Activated CD4-positive, alpha-beta memory T cell treated with anti-CD3 and anti-CD28 coated beads, Interleukin-2, amount 10 ng/mL, durations not matched to agents 7 days and 5 days (primary cell): ENCODE data around the gene DISP3. TPM values are rescaled to one million over a fixed set of nuclear protein-coding genes. Genes with fewer than 3 reads are reported as not detected.

Experiments used
- CTCF ChIA-PET: fragments of 350-600 bp; sonication (Branson Sonifier 250); formaldehyde crosslinking; loops from one replicate; lab custom pipeline; 2021; ENCODE audit warnings: antibody characterized with exemption, inconsistent platforms; lab: Charles Lee
- POLR2A ChIA-PET: fragments of 350-600 bp; sonication (Branson Sonifier 250); formaldehyde crosslinking; loops from one replicate; lab custom pipeline; 2021; ENCODE audit warnings: antibody characterized with exemption; lab: Charles Lee
- DNase-seq: peaks from one replicate; pipeline ENCODE4 v3.0.0-alpha.2; 2020
- H3K27ac Mint-ChIP-seq: one replicate; pipeline ENCODE4 v1.8.0; 2021; ENCODE audit warnings: mild to moderate bottlenecking, mixed read lengths
- H3K27me3 Mint-ChIP-seq: one replicate; pipeline ENCODE4 v1.8.0; 2021; ENCODE audit warnings: mixed read lengths
- H3K36me3 Mint-ChIP-seq: one replicate; pipeline ENCODE4 v1.8.0; 2021; ENCODE audit warnings: low read depth, mixed read lengths
- H3K4me1 Mint-ChIP-seq: one replicate; pipeline ENCODE4 v1.8.0; 2021; ENCODE audit warnings: mixed read lengths
- H3K4me3 Mint-ChIP-seq: one replicate; pipeline ENCODE4 v1.8.0; 2021; ENCODE audit warnings: mild to moderate bottlenecking, mixed read lengths
- H3K9me3 Mint-ChIP-seq: one replicate; pipeline ENCODE4 v1.8.0; 2021; ENCODE audit warnings: mixed read lengths
- total RNA-seq, 2 experiments: library from RNA; stranded (reverse); gene quantifications; one replicate each; pipeline ENCODE4 v1.2.3, GENCODE V29; 2021

DISP3 gene
- total RNA-seq, 2 experiments from 2014 or later, result 0.18 to 0.38 TPM

GRCh38 chr1:11518791-11519628 is 40.1 kb downstream of the DISP3 start:
- no peaks in the 10 kb centered on the region for H3K27me3 Mint-ChIP-seq
- no peak overlapping the region for H3K4me3 Mint-ChIP-seq
- no peaks in the 10 kb centered on the region for H3K4me1 Mint-ChIP-seq
- ChIA-PET CTCF (no interaction called here), POLR2A (no interaction called here)
- no peak overlapping the region for H3K27ac Mint-ChIP-seq
- H3K36me3 Mint-ChIP-seq, result no peaks in the 10 kb centered on the region
- no peaks in the 10 kb centered on the region for H3K9me3 Mint-ChIP-seq
- no peak for DNase-seq

- Mint-ChIP-seq H3K36me3 (no peaks in the 10 kb centered on the region), H3K9me3 (no peaks in the 10 kb centered on the region), H3K4me3 (no peak overlapping the region), H3K27me3 (no peaks in the 10 kb centered on the region), H3K27ac (no peak overlapping the region), H3K4me1 (no peaks in the 10 kb centered on the region)
- POLR2A ChIA-PET, result no interaction called here
- CTCF ChIA-PET, result no interaction called here
- DNase-seq, result no peak
These were observed 40.7 kb downstream of the DISP3 start for GRCh38 chr1:11519629-11520031.

GRCh38 chr1:11520531-11521233 is 41.7 kb downstream of the DISP3 start:
- no peak overlapping the region for H3K4me3 Mint-ChIP-seq
- H3K27ac Mint-ChIP-seq, result no peak overlapping the region
- no peaks in the 10 kb centered on the region for H3K9me3 Mint-ChIP-seq
- ChIA-PET POLR2A (no interaction called here), CTCF (no interaction called here)
- H3K4me1 Mint-ChIP-seq, result no peaks in the 10 kb centered on the region
- DNase-seq, result no peak
- no peaks in the 10 kb centered on the region for H3K27me3 Mint-ChIP-seq
- H3K36me3 Mint-ChIP-seq, result no peaks in the 10 kb centered on the region

- no peak for DNase-seq
- Mint-ChIP-seq H3K27me3 (no peaks in the 10 kb centered on the region), H3K36me3 (no peaks in the 10 kb centered on the region), H3K4me3 (no peak overlapping the region), H3K9me3 (no peaks in the 10 kb centered on the region), H3K4me1 (no peaks in the 10 kb centered on the region), H3K27ac (no peak overlapping the region)
- POLR2A ChIA-PET, result no interaction called here
- CTCF ChIA-PET, result no interaction called here
These were observed 42.8 kb downstream of the DISP3 start for GRCh38 chr1:11521582-11522399.

DNA sequence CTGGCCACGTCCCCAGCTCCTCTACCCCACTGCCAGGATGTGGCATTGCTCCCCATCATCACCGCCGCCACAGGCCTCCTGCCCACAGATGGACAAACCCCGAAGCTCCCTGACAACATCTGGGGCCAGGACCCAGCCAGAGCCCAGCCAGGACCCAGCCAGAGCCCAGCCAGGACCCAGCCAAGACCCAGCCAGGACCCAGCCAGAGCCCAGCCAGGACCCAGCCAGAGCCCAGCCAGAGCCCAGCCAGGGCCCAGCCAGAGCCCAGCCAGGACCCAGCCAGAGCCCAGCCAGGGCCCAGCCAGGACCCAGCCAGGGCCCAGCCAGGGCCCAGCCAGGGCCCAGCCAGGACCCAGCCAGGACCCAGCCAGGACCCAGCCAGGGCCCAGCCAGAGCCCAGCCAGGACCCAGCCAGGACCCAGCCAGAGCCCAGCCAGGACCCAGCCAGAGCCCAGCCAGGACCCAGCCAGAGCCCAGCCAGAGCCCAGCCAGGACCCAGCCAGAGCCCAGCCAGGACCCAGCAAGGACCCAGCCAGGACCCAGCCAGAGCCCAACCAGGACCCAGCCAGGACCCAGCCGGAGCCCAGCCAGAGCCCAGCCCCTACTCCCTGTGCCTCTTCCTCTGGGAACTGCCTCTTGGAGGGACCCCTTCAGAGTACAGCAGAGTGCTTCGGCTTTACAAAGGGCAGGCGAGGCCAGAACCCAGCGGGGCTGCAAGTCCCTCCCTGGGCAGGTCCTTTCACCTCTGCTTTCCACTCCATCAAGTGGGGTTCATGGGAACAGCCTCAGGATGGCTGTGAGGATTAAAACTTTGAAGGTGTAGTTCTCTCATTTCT is 43.7 kb downstream of the DISP3 start:
- H3K4me3 Mint-ChIP-seq, result no peak overlapping the region
- DNase-seq, result no peak
- POLR2A ChIA-PET, result no interaction called here
- H3K4me1 Mint-ChIP-seq, result no peaks in the 10 kb centered on the region
- H3K36me3 Mint-ChIP-seq, result no peaks in the 10 kb centered on the region
- no peaks in the 10 kb centered on the region for H3K9me3 Mint-ChIP-seq
- H3K27ac Mint-ChIP-seq, result no peak overlapping the region
- no peaks in the 10 kb centered on the region for H3K27me3 Mint-ChIP-seq
- CTCF ChIA-PET, result no interaction called here

- CTCF ChIA-PET, result no interaction called here
- no peak overlapping the region for H3K4me3 Mint-ChIP-seq
- no peak for DNase-seq
- H3K27ac Mint-ChIP-seq, result no peak overlapping the region
- no peaks in the 10 kb centered on the region for H3K36me3 Mint-ChIP-seq
- H3K4me1 Mint-ChIP-seq, result no peaks in the 10 kb centered on the region
- POLR2A ChIA-PET, result no interaction called here
- H3K27me3 Mint-ChIP-seq, result no peaks in the 10 kb centered on the region
- no peaks in the 10 kb centered on the region for H3K9me3 Mint-ChIP-seq
These were observed 44.3 kb downstream of the DISP3 start for GRCh38 chr1:11523261-11523660.

- Mint-ChIP-seq H3K4me1 (no peaks in the 10 kb centered on the region), H3K36me3 (no peaks in the 10 kb centered on the region), H3K27ac (no peak overlapping the region), H3K27me3 (no peaks in the 10 kb centered on the region), H3K4me3 (no peak overlapping the region), H3K9me3 (no peaks in the 10 kb centered on the region)
- CTCF ChIA-PET, result no interaction called here
- DNase-seq, result no peak
- POLR2A ChIA-PET, result no interaction called here
These were observed 45.0 kb downstream of the DISP3 start for GRCh38 chr1:11523746-11524464.

DNA sequence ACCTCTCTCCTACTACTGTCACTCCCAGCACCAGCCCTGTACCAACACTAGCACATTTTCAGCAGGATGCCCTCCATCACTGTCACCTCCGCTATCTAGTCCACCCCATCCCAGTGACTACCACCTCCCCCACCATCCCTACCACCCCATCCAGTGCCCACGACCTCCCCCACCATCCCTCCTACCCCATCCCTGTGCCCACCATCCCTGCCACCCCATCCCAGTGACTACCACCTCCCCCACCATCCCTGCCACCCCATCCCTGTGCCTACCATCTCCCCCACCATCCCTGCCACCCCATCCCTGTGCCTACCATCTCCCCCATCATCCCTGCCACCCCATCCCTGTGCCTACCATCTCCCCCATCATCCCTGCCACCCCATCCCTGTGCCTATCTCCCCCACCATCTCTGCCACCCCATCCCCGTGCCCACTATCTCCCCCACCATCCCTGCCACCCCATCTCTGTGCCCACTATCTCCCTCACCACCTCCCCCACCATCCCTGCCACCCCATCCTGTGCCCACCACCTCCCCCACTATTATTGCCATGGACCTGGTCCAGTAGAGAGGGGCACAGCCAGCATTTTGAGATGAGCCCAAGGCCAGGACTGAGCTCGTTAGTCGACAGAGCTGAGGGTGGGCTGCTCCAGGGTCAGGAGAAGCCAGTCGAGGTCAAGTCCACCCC is 45.7 kb downstream of the DISP3 start:
- Mint-ChIP-seq H3K27ac (no peak overlapping the region), H3K4me3 (no peak overlapping the region), H3K27me3 (no peaks in the 10 kb centered on the region), H3K9me3 (no peaks in the 10 kb centered on the region), H3K36me3 (no peaks in the 10 kb centered on the region), H3K4me1 (no peaks in the 10 kb centered on the region)
- CTCF ChIA-PET, result no interaction called here
- DNase-seq, result no peak
- POLR2A ChIA-PET, result no interaction called here

GRCh38 chr1:11525151-11525505 is 46.2 kb downstream of the DISP3 start:
- Mint-ChIP-seq H3K36me3 (no peaks in the 10 kb centered on the region), H3K4me3 (no peak overlapping the region), H3K27me3 (no peaks in the 10 kb centered on the region), H3K27ac (no peak overlapping the region), H3K9me3 (no peaks in the 10 kb centered on the region), H3K4me1 (no peaks in the 10 kb centered on the region)
- DNase-seq, result no peak
- ChIA-PET POLR2A (no interaction called here), CTCF (no interaction called here)

DNA sequence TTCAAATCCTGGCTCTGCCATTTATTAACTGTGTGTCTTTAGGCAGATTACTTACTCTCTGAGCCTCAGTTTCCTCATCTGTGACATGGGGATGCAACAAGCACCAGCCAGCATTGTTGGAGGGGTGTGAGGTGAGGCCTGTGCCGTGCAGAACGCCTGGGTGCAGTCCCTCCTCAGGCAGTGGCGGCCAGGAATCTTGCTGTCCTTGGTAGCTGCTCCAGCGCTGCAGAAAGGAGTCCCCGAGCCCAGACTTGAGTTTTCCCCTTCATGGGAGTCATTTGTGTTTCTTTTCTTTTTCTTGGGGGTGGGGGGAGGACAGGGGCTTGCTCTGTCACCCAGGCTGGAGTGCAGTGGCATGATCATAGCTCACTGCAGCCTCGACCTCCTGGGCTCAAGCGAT is 46.6 kb downstream of the DISP3 start:
- H3K4me3 Mint-ChIP-seq, result no peak overlapping the region
- H3K9me3 Mint-ChIP-seq, result no peaks in the 10 kb centered on the region
- no peaks in the 10 kb centered on the region for H3K36me3 Mint-ChIP-seq
- ChIA-PET CTCF (no interaction called here), POLR2A (no interaction called here)
- no peaks in the 10 kb centered on the region for H3K27me3 Mint-ChIP-seq
- no peak for DNase-seq
- no peaks in the 10 kb centered on the region for H3K4me1 Mint-ChIP-seq
- H3K27ac Mint-ChIP-seq, result no peak overlapping the region

- Mint-ChIP-seq H3K4me1 (no peaks in the 10 kb centered on the region), H3K27ac (no peak overlapping the region), H3K27me3 (no peaks in the 10 kb centered on the region), H3K36me3 (no peaks in the 10 kb centered on the region), H3K4me3 (no peak overlapping the region), H3K9me3 (no peaks in the 10 kb centered on the region)
- ChIA-PET POLR2A (no interaction called here), CTCF (no interaction called here)
- no peak for DNase-seq
These were observed 47.3 kb downstream of the DISP3 start for GRCh38 chr1:11526071-11526895.
